Gastrocnemius medialis (tissue), 4 donors: ENCODE measurements around the gene NUMB.

Experiments
- CTCF ChIP-seq, 5 experiments: fragments of 450-650 bp in 3 of 5; fragments of 200-600 bp in 2 of 5; sonication (generic) in 2 of 5; IDR thresholded peaks in 4 of 5; conservative IDR thresholded peaks in 1 of 5; 1 replicate in 4 of 5; 2 replicates in 1 of 5; pipeline ENCODE4 v1.5.1; 2016 to 2019; ENCODE audit warnings: antibody characterized with exemption in 5 of 5, mild to moderate bottlenecking in 3 of 5, moderate library complexity in 3 of 5
- POLR2A ChIP-seq, 2 donors: fragments of 450-650 bp; IDR thresholded peaks; one replicate each; pipeline ENCODE4 v1.6.1; 2017; ENCODE audit warnings: antibody characterized with exemption in 2 of 2, mild to moderate bottlenecking in 2 of 2, moderate library complexity in 2 of 2

- TF ChIP-seq POLR2A (IDR thresholded peaks at IDR 0.05) = no peak
- no peak for TF ChIP-seq CTCF (IDR thresholded peaks at IDR 0.05 in 4 of 5, conservative IDR thresholded peaks at IDR 0.05 in 1 of 5)
Measured at GRCh38 chr14:73269729-73270531, 188.4 kb downstream of the NUMB start.
